Hepatocyte (in vitro differentiated cells): ENCODE measurements around the gene ALPK1. TPM values are rescaled to one million over a fixed set of nuclear protein-coding genes. Genes with fewer than 3 reads are reported as not detected.

Experiments used
- DNase-seq: peaks from one replicate; pipeline ENCODE4 v3.0.0-alpha.2; 2016; ENCODE audit warnings: low spot score
- H2AFZ ChIP-seq: fragments of 200-600 bp; sonication (generic); 2 replicates; pipeline ENCODE4 v1.6.0; 2016; ENCODE audit warnings: antibody characterized with exemption, mild to moderate bottlenecking
- H3K27ac ChIP-seq: fragments of 200-600 bp; sonication (generic); 2 replicates; pipeline ENCODE4 v1.5.1; 2016; ENCODE audit warnings: mild to moderate bottlenecking
- H3K27me3 ChIP-seq: fragments of 200-600 bp; sonication (generic); 2 replicates; pipeline ENCODE4 v1.6.1; 2016
- H3K36me3 ChIP-seq: fragments of 200-600 bp; sonication (generic); replicated peaks from 2 replicates; pipeline ENCODE4 v1.5.1; 2016; ENCODE audit warnings: low read depth; ENCODE audit not compliant: insufficient read depth
- H3K4me1 ChIP-seq: fragments of 200-600 bp; sonication (generic); 2 replicates; pipeline ENCODE4 v1.5.1; 2016; ENCODE audit warnings: mild to moderate bottlenecking, moderate library complexity; ENCODE audit not compliant: insufficient read depth
- H3K4me2 ChIP-seq: fragments of 200-600 bp; sonication (generic); 2 replicates; pipeline ENCODE4 v1.6.0; 2016
- H3K4me3 ChIP-seq: fragments of 200-600 bp; sonication (generic); 2 replicates; pipeline ENCODE4 v1.5.1; 2016; ENCODE audit warnings: mild to moderate bottlenecking
- H3K79me2 ChIP-seq: fragments of 200-600 bp; sonication (generic); 2 replicates; pipeline ENCODE4 v1.6.0; 2017; ENCODE audit warnings: mild to moderate bottlenecking
- H3K9me2 ChIP-seq: fragments of 200-600 bp; sonication (generic); replicated peaks from 2 replicates; pipeline ENCODE4 v1.6.0; 2017; ENCODE audit warnings: mild to moderate bottlenecking; ENCODE audit not compliant: insufficient read depth
- H3K9me3 ChIP-seq: fragments of 200-600 bp; sonication (generic); 2 replicates; pipeline ENCODE4 v1.5.1; 2016; ENCODE audit warnings: low read depth, mild to moderate bottlenecking
- H4K20me1 ChIP-seq: fragments of 200-600 bp; sonication (generic); 2 replicates; pipeline ENCODE4 v1.6.0; 2016; ENCODE audit warnings: mild to moderate bottlenecking; ENCODE audit not compliant: insufficient read depth, poor library complexity, severe bottlenecking
- EZH2 ChIP-seq: fragments of 200-600 bp; sonication (generic); IDR thresholded peaks from 2 replicates; pipeline ENCODE4 v1.6.1; 2016; ENCODE audit warnings: antibody characterized with exemption, mild to moderate bottlenecking, borderline replicate concordance
- EZH2phosphoT487 ChIP-seq: fragments of 200-600 bp; sonication (generic); IDR thresholded peaks from one replicate; pipeline ENCODE4 v1.6.1; 2018; ENCODE audit warnings: antibody characterized with exemption, mild to moderate bottlenecking, low read depth, moderate library complexity; ENCODE audit not compliant: unreplicated experiment, severe bottlenecking
- WGBS: methylation state at CpG from one replicate; pipeline ENCODE4 v1.1.6; 2016; ENCODE audit warnings: low lambda C conversion rate; ENCODE audit errors: missing lambda C conversion rate; 5-methylcytosine and 5-hydroxymethylcytosine counted together
- polyA plus RNA-seq: library from polyadenylated mRNA; unstranded; fragments of >200 nt; fragmentation: Nextera tagmentation; extraction: Ambion mirVana; gene quantifications from 2 replicates; pipeline ENCODE4 v1.2.1, GENCODE V29; 2016
- total RNA-seq: library from RNA; depleted of rRNA; stranded (reverse); fragments of >200 nt; gene quantifications from 2 replicates; pipeline ENCODE4 v1.2.3, GENCODE V29; 2014
- TF ChIP-seq, protein P1 (sequence below): fragments of 200-600 bp; sonication (generic); IDR thresholded peaks from 2 replicates; pipeline ENCODE4 v1.5.1; 2016; ENCODE audit warnings: antibody characterized with exemption, mild to moderate bottlenecking; ENCODE audit not compliant: poor library complexity

ALPK1 gene
- total and polyA plus RNA-seq, 2 experiments from 2014 or later = 7.1 to 16.6 TPM

- Histone ChIP-seq H3K4me2 (no peak overlapping the region), H3K27ac (no peak overlapping the region)
- TF ChIP-seq, protein P1, sequence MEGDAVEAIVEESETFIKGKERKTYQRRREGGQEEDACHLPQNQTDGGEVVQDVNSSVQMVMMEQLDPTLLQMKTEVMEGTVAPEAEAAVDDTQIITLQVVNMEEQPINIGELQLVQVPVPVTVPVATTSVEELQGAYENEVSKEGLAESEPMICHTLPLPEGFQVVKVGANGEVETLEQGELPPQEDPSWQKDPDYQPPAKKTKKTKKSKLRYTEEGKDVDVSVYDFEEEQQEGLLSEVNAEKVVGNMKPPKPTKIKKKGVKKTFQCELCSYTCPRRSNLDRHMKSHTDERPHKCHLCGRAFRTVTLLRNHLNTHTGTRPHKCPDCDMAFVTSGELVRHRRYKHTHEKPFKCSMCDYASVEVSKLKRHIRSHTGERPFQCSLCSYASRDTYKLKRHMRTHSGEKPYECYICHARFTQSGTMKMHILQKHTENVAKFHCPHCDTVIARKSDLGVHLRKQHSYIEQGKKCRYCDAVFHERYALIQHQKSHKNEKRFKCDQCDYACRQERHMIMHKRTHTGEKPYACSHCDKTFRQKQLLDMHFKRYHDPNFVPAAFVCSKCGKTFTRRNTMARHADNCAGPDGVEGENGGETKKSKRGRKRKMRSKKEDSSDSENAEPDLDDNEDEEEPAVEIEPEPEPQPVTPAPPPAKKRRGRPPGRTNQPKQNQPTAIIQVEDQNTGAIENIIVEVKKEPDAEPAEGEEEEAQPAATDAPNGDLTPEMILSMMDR = no peak
- TF ChIP-seq EZH2 (no peak), EZH2phosphoT487 (no peak)
Observed at GRCh38 chr4:112277705-112278448, 19.3 kb upstream of the ALPK1 start.

DNA sequence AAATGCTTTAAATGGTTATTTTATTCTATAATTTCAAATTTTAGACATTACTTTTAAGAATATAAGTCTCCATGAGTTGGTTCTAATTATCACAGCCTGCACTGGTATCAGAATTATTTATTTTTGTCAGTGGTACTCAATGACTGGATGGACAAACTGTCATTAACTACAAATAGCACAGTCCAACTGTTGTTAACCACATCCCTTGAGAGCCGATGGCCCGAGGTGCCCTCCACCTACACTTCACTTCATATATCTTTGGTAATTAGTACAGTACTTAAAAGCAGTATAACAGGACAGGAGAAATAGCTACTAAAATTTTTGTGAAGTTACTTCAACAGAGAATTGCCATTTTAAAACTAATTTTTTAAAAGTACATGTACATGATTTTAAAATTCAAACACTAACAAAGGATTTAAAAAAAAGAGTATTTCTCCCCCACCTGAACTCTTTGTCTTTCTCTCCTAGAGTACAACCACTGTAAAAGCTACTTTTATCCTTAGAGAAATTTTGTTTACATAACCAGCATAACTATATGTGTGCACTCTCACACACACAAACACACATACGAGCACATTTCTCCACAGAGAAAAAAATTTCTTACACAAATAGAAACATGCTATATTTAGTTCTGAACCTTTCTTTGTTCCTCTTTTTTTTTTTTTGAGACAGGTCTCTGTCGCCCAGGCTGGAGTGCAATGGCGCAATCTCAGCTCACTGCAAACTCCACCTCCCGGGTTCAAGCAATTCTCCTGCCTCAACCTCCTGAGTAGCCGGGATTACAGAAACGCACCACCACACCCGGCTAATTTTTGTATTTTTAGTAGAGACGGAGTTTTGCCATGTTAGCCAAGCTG, 17.9 kb upstream of the ALPK1 start:
- Histone ChIP-seq H3K4me2 (no peak overlapping the region), H3K4me3 (no peak overlapping the region), H3K4me1 (peaks cover 11% of the 10 kb centered on the region)

More at GRCh38 chr4:112277705-112278448, 19.3 kb upstream of the ALPK1 start:
- Histone ChIP-seq H4K20me1 (no peaks in the 10 kb centered on the region), H3K27me3 (no peaks in the 10 kb centered on the region), H3K9me3 (no peaks in the 10 kb centered on the region), H3K4me1 (peaks cover under 1% of the 10 kb centered on the region), H2AFZ (no peak overlapping the region), H3K9me2 (no peaks in the 10 kb centered on the region), H3K36me3 (no peaks in the 10 kb centered on the region), H3K79me2 (peaks cover 35% of the 10 kb centered on the region), H3K4me3 (no peak overlapping the region)
- WGBS = 87% methylated on average over 10 of the region's 10 CpGs
- no peak for DNase-seq

DNA sequence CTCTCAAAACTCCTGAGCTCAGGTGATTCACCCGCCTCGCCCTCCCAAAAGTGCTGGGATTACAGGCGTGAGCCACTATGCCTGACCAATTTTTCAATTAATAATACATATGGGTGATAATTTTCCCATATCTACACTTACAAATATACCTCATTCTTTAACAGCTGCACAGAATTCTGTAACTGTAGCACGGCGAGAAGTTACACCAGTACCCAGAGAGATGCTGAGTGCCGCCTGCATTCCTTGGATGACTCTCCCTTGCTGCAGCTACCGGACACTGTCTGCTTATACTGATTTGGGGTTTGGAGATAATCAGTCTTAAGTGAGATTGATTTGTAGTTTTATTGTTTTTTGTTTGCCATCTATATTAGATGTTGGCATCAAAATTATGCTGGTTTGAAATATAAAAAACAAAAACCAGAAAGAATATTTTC, 17.3 kb upstream of the ALPK1 start:
- Histone ChIP-seq H3K4me3 (no peak overlapping the region), H3K9me2 (no peaks in the 10 kb centered on the region), H3K4me1 (peaks cover 11% of the 10 kb centered on the region), H3K36me3 (no peaks in the 10 kb centered on the region), H3K9me3 (no peaks in the 10 kb centered on the region), H3K27ac (no peak overlapping the region), H3K27me3 (no peaks in the 10 kb centered on the region), H3K4me2 (no peak overlapping the region), H4K20me1 (no peaks in the 10 kb centered on the region), H3K79me2 (peaks cover 41% of the 10 kb centered on the region), H2AFZ (no peak overlapping the region)
- 90% methylated on average over 7 of the region's 7 CpGs for WGBS
- TF ChIP-seq EZH2phosphoT487 = no peak
- no peak for TF ChIP-seq EZH2
- TF ChIP-seq, protein P1 = no peak
- DNase-seq = no peak

More for the DNA sequence above, 17.9 kb upstream of the ALPK1 start:
- Histone ChIP-seq H3K79me2 (peaks cover 39% of the 10 kb centered on the region), H3K9me3 (no peaks in the 10 kb centered on the region), H2AFZ (no peak overlapping the region), H3K27ac (no peak overlapping the region), H3K36me3 (no peaks in the 10 kb centered on the region), H3K9me2 (no peaks in the 10 kb centered on the region), H4K20me1 (no peaks in the 10 kb centered on the region), H3K27me3 (no peaks in the 10 kb centered on the region)
- DNase-seq = no peak
- WGBS = 72% methylated on average over 10 of the region's 10 CpGs
- TF ChIP-seq EZH2 = no peak
- TF ChIP-seq, protein P1 = no peak
